ENCODE data around the gene NCMAP.

NCMAP gene

DNA sequence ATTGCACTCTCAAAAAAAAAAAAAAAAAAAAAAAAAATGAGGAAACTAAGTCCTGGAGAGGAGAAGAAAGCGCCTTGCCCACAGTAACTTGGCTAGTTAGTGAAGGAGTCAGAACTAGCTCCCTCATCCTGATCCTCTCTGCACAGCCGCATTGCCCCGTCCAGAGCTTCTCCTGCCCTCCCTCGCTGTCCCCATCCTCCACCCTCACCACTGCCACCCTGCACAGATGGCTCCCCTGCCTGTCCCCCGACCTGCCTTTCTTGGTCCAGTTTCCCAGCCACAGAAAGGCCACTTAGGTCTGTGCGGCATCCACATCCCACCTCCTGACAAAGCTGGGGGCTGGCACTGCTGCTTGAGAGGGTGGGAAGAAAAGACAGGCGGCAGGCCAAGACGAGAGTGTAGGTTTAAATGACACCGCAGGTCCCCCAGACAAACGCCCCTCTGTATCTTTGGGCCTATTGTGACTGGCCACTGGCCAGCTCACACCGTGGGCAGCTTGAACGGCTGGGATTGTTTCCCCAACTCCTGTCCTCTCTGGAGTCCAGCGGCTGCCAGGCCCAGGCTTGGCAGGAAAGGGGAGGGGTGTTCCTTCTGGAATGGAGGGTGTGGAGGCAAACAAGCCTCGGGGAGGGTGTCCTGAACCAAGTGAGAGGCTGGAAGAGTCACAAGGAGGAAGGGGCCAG is 20.2 kb downstream of the NCMAP start:
- no peak for DNase-seq

GRCh38 chr1:24578846-24579245 is 23.0 kb downstream of the NCMAP start:
- DNase-seq = no peak

DNA sequence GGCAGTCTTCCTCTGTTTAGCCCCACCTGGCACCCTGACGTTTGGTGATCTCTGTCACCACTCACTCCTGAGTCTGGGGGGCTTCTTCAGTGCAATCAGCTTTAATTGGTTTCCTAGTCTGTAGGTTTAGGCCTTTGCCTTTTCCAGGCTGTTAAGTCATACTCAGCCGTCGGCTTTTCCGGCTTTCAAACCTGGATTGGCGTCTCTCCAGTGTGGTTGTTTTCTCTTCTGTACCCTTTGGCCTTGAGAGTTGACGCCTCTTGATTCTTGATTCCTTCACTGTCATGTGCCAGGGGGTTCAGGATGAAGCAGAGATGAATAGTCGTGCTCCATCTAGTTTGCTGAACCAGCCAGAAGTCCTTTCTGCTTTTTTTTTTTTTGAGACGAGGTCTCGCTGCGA is 24.9 kb downstream of the NCMAP start:
- no peak for DNase-seq

GRCh38 chr1:24584171-24584647 is 28.3 kb downstream of the NCMAP start:
- DNase-seq = no peak

DNA sequence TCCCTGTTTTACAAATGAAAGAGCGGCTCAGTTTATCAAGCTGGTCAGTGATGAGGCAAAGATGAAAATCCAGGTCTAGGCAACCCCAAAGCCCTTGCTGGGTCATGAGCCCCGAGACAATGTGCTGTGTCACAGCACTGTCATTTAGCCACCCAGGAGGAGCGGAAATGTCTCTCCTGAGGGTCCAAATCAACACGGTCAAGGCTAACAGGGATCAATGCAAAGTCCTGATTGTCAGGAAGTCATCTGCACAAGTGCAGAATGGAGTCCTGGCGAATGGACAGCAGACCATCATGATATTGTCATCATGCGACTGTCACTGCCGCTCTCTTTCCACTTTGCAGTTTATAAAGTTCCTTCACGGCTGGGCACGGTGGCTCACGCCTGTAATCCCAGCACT is 30.2 kb downstream of the NCMAP start:
- DNase-seq = no peak

GRCh38 chr1:24586970-24587820 is 31.3 kb downstream of the NCMAP start:
- peak; percentile 3 for DNase-seq

DNA sequence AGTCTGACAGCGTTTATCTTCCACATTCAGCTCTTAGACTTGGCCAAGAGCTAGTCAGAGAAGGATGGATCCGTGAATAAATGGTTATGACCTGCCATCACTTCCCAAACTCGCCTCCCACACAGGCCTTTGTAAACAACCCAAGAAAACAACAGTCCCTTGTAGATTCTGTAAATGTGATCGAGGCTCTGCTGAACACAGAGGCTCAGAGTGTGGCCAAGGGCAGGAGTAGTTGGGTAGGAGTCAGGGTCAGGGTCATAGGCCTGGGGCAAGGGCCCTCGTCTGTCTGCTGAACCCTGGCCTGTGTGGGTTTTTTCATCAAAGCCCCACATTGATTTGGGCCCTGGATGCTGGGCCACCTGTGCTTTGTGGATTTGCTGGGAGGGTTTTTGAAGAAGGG is 32.7 kb downstream of the NCMAP start:
- DNase-seq = no peak

GRCh38 chr1:24589200-24589599 is 33.3 kb downstream of the NCMAP start:
- DNase-seq = no peak

GRCh38 chr1:24591781-24592180 is 35.9 kb downstream of the NCMAP start:
- DNase-seq = no peak

DNA sequence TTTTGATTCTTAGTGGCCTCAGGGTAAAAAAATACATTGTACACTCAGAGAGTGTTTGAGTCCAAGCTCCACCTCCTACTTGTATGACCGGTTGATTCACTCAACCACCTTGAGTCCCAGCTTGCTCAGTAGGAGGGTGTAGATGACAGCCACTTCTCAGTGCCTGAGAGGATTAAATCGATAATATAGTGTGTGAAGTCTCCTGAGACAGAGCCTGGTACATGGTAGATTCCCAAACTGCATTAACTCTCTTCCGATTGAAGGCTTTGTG is 38.4 kb downstream of the NCMAP start:
- DNase-seq = no peak

DNA sequence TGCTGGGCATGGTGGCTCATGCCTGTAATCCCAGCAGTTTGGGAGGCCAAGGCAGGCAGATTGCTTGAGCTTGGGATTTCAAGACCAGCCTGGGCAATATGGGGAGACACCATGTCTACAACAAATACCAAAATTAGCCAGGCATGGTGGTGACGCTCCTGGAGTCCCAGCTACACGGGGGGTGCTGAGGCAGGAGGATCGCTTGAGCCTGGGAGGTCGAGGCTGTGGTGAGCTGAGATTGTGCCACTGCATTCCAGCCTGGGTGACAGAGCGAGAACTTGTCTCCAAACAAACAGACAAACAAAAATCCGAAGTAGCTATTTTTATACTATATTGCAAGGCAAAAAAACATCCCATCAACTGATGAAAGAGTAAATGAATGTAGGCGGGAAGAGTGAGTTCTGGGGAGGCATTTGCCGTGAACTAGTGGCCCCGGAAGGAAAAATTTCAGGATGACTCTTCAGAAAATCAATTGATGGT is 40.6 kb downstream of the NCMAP start:
- no peak for DNase-seq

GRCh38 chr1:24599265-24599664 is 43.4 kb downstream of the NCMAP start:
- DNase-seq = no peak

GRCh38 chr1:24600551-24600950 is 44.7 kb downstream of the NCMAP start:
- no peak for DNase-seq

GRCh38 chr1:24605534-24606295 is 49.8 kb downstream of the NCMAP start:
- no peak for DNase-seq

GRCh38 chr1:24606296-24606605 is 50.4 kb downstream of the NCMAP start:
- no peak for DNase-seq

DNA sequence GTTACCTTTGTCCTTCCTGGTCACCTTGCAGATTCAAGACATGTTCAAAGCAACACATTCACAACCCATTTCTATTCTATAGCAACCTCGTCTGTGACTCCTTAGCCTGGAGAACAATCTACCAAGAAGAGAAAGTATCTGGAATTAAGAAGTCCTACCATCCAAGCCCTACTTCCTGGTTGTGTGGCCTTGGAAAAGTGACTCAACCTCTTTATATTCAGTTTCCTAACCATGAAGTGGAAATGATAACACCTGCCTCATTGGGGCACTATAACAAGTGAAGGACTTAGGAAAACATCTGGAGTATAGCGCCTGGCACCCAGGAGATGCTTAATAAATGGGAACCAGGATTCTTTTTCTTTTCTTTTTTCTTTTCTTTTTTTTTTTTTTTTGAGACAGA is 50.7 kb downstream of the NCMAP start:
- no peak for DNase-seq

- DNase-seq = no peak
Observed at GRCh38 chr1:24609949-24610517, 54.1 kb downstream of the NCMAP start.

DNA sequence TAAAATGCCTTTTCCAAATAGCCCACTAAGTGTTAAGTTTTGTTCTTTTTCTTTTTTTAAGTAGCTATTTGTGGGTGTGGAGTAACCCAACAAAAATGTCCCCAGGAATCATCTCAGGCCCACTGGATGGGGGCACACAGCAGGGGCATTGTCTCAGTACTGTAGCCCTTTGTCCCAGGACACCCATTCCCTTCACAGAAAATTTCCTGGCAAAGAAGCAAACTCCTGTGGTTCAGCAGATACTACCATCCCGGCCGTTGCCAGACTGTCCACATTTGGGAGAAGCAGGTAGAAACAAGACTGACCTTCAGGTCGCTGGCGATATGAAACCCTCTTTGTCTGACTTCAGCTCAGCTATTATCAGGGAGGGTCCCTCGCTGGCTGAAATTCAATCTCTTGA is 63.5 kb downstream of the NCMAP start:
- DNase-seq = no peak

DNA sequence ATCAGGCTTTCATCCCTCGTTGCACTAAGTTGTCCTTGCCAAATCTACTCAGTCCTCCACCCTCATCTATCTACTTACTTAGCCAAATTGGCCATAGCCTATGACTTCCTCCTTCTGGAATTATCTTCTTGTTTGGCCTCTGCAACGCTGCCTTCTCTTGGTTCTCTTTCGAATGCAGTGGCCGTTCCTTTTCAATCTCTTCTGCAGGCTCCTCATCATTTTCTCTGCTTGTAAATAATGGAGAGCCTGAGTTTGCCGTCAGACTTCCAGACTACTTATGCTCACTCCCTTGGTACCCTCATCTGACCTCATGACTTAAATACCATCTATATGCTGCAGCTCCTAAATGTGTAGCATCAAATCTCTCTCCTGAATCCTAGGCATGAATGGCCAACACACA is 64.8 kb downstream of the NCMAP start:
- DNase-seq = no peak

DNA sequence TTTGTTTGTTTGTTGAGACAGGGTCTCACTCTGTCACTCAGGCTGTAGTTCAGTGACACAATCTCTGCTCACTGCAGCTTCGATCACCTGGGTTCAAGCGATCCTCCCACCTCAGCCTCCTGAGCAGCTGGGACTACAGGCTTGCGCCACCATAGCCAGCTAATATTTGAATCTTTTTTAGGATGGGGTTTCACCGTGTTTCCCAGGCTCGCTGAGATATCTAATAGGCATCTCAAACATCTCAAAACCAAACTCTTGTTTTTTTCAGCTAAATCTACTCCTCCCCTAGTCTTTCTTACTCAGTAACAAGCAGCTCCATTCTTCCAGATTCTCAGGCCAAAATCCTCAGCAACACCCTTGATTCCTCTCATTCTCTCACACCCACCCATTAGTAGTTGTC is 65.2 kb downstream of the NCMAP start:
- no peak for DNase-seq

DNA sequence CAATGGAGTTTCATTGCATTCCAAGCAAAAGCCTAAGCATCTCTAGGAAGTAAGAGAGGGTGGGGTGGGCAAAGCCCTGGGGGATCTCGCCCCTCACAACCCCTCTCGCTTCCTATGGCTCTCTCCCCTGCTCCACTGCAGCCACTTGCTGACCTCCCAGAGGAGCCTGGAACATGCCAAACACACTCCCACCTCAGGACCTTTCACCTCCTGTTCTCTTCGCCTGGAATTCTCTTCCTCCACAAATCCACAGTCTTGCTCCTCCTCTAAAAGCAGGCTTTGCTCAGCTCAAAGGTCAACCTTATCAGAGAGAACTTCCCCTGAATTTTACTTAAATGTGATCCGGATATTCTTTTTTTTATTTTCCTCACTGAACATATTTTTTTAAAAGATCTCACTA is 66.3 kb downstream of the NCMAP start:
- DNase-seq = no peak

DNA sequence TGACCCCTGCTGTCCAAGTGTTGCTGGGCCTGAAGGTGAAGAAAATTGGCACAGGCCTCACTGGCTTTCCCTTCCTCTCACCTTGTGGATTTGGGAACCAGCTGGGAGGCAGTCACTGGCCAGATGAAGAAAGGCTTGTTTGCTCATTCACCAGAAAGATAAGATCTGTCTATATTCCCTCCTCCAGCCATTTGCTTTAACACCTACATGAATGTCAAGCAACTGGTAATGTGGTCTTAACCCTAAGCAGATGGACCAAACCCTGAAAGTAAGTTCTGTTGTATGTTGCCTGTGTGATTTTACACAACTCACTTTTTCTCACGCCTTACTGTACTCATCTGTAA is 76.9 kb downstream of the NCMAP start:
- no peak for DNase-seq

DNA sequence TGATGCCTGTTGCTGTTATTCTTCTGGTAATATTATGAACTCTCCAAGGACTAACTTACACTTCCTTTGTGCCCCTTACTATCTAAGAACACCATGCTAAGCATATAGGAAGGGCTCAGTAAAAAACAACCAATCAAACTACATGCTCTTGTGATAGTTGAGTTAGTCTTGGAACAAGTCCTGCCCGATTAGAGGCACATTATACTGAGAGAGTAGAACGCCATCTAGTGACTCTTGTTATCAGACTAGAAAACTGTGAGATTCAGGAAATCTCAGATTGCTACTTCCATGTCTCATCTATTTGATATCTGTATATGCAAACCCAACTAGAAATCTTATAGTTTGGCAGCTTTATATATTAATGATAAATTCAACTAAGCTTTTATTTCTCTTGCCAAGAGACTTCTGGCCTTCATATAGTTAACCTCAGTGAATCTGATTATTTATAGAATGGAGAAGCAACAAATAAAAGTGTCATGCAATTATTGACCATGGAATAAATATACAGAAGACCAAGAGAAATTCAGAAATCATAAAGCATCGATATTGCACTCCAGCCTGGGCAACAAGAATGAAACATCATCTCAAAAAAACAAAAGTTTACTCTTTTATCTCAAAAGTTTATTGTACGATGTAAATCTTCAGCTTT is 79.4 kb downstream of the NCMAP start:
- peak; percentile 75 for DNase-seq

Measured in amniotic stem cell (primary cell).